ENCODE measurements around the gene MIGA2. TPM values are rescaled to one million over a fixed set of nuclear protein-coding genes. Genes with fewer than 3 reads are reported as not detected.
"Not testable (repeated sequence)": the region's sequence is repeated elsewhere in the genome, so short reads cannot be mapped to it uniquely, and the experiment has no call there.

Gene MIGA2
- total RNA-seq, 1 donor from 2014 or later: 38.3 TPM

DNA sequence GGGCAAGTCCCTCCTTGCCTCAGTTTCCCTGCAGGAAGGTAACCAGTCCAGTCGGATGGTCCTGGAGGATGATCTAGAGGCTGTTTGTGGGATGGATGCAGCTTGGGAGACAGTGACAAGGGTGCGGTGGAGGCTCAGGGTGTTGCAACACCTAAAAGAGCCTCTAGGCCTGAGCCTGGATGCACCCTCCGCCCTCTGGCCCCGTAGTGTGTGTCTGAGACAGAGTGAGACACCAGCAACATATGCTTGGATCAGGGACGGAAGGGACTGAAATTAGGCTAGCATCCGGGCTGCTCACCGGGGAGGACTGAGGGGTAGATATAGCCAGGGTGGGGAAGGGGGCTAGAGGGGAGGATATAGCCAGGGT is 73.1 kb downstream of the MIGA2 start:
- Mint-ChIP-seq H3K27me3 (ENCODE audit: low read depth) (no peaks in the 10 kb centered on the region), H3K9me3 (no peaks in the 10 kb centered on the region), H3K4me3 (peak overlapping the region; percentile 87), H3K36me3 (ENCODE audit: low read depth) (no peaks in the 10 kb centered on the region), H3K4me1 (peaks cover 16% of the 10 kb centered on the region), H3K27ac (ENCODE audit: unreplicated experiment) (no peak overlapping the region)
- DNase-seq (ENCODE audit: low read depth, low spot score): no peak
- TF ChIP-seq CTCF (conservative IDR thresholded peaks at IDR 0.05): no peak

DNA sequence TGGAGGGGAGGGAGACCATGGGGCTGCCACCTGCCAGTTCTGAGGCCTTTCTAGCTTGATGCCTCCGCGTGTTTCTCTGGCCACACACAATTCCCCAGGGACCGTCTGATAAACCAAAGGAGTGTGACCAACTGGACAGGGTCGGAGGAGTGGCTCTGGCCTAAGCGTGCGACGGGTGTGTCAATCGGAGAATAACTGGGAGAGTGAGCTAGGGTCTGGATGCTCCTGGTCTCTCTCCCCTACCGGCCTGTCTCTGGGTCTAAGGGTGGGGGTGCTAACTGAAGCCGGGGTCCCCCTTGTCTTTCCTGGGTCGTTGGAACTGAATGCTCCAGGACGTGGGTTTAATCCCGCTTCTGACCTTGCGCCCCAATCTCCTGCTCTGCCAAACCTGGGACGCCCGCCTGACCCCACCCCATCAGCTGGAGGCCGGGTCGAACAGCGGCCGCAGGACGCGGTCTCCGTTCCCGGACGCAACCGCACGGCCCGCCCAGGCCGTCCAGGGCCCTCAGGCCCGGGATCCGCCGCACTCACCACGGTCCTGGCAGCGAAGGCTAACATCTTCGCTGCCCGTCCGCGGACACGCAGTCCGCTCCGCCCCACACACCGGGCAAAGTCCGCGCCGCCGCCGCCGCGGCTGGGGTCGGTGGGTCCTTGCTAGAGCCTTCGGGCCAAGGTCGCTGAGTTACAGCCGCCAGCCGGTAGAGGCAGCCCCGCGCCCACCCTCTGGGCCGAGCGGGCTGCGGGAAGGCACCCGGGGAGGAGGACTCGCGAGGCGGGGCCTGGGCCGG is 73.7 kb downstream of the MIGA2 start:
- no peak for TF ChIP-seq CTCF (conservative IDR thresholded peaks at IDR 0.05)
- H3K9me3 Mint-ChIP-seq: no peaks in the 10 kb centered on the region
- H3K4me3 Mint-ChIP-seq: peak overlapping the region; percentile 87
- H3K36me3 Mint-ChIP-seq (ENCODE audit: low read depth): no peaks in the 10 kb centered on the region
- no peak for DNase-seq (ENCODE audit: low read depth, low spot score)
- peaks cover 21% of the 10 kb centered on the region for H3K4me1 Mint-ChIP-seq
- H3K27ac Mint-ChIP-seq (ENCODE audit: unreplicated experiment): no peak overlapping the region
- no peaks in the 10 kb centered on the region for H3K27me3 Mint-ChIP-seq (ENCODE audit: low read depth)

DNA sequence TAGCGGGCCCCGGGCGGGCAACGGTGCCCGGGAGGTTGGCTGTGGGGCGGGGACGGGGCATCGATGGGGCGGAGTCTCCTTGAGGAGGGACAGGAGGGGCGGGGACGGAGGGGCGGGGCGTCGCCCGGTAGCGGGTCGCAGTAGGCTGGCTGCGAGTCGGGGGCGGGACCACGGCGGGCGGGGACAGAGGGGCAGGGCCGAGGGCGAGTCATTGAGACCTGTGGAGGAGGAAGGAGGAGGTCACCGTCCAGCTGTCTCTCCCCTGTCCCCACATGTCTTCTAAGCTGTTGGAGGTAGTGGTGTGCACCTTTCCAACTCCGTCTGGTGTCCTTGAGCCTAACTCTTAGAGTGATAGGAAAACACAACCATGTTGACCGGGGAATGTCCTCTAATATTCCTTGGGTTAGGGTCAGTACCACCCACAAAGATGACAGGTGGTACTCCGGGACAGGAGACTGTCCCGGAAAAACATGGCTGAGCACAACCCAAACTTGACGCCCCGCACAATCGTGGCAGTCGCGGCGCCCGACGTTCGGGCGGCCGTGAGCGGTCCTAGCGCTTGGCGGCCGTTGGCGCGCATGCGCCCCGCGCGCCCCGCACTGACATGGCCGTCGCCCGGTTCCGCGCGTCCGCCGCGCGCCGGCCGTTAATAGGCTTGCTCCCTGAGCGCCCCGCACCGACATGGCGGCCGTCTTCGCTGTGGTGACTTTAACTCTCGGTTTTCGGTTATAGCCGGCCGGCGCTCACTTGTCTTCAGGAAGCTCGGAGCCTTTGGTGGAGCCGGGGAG is 74.5 kb downstream of the MIGA2 start, which contains the start of the genes CRAT and PTPA:
Gene CRAT, minus strand, starts transcription at position 54 of the 788 bp plus-strand sequence. CDS start 284 bp downstream, outside the sequence.
Gene PTPA, plus strand, starts transcription at position 676 of the 788 bp plus-strand sequence. CDS start 186 bp downstream, outside the sequence.
- Mint-ChIP-seq H3K27ac (ENCODE audit: unreplicated experiment) (peak within 1 kb of the TSS; percentile 95), H3K27me3 (ENCODE audit: low read depth) (no peaks in the 10 kb centered on the region), H3K4me1 (peaks cover 23% of the 10 kb centered on the region), H3K9me3 (no peaks in the 10 kb centered on the region), H3K4me3 (peak within 1 kb of the TSS; percentile 99), H3K36me3 (ENCODE audit: low read depth) (no peaks in the 10 kb centered on the region)
- no peak for TF ChIP-seq CTCF (conservative IDR thresholded peaks at IDR 0.05)
- DNase-seq (ENCODE audit: low read depth, low spot score): peak; percentile 89

GRCh38 chr9:129111528-129112151 is 75.2 kb downstream of the MIGA2 start:
- H3K27me3 Mint-ChIP-seq (ENCODE audit: low read depth): no peaks in the 10 kb centered on the region
- peaks cover 23% of the 10 kb centered on the region for H3K4me1 Mint-ChIP-seq
- H3K4me3 Mint-ChIP-seq: peak overlapping the region; percentile 99
- H3K9me3 Mint-ChIP-seq: no peaks in the 10 kb centered on the region
- no peaks in the 10 kb centered on the region for H3K36me3 Mint-ChIP-seq (ENCODE audit: low read depth)
- no peak for DNase-seq (ENCODE audit: low read depth, low spot score)
- no peak for TF ChIP-seq CTCF (conservative IDR thresholded peaks at IDR 0.05)
- peak overlapping the region; percentile 95 for H3K27ac Mint-ChIP-seq (ENCODE audit: unreplicated experiment)

DNA sequence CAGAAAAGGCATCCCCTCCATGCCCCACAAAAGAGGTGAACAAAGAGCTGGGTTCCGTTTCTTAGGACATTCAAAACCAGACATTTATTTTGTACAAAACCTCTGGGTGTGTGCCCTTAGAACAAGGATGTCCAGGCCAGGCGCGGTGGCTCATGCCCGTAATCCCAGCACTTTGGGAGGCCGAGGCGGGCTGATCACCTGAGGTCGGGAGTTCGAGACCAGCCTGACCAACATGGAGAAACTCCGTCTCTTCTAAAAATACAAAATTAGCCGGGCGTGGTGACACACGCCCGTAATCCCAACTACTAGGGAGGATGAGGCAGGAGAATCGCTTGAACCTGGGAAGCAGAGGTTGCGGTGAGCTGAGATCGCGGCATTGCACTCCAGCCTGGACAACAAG is 76.1 kb downstream of the MIGA2 start:
- not testable (repeated sequence) for H3K9me3 Mint-ChIP-seq; H3K27me3 Mint-ChIP-seq (ENCODE audit: low read depth); DNase-seq (ENCODE audit: low read depth, low spot score); H3K36me3 Mint-ChIP-seq (ENCODE audit: low read depth)
- H3K27ac Mint-ChIP-seq (ENCODE audit: unreplicated experiment): peak overlapping the region; percentile 43
- peak overlapping the region; percentile 99 for H3K4me3 Mint-ChIP-seq
- peaks cover 23% of the 10 kb centered on the region for H3K4me1 Mint-ChIP-seq
